Bronchial epithelial cell (primary cell): ENCODE data around the gene DYSF. TPM values are rescaled to one million over a fixed set of nuclear protein-coding genes. Genes with fewer than 3 reads are reported as not detected.
A peak's percentile ranks its signal among the peaks of the same experiment; 100 is the strongest.

Experiments
- DNase-seq: peaks from one replicate; pipeline ENCODE4 v3.0.0-alpha.2; 2010; ENCODE audit warnings: low read depth
- FAIRE-seq: peaks from 2 replicates; lab custom pipeline; 2011; peaks lifted over from hg19 to GRCh38; lab: Jason Lieb, UNC
- H3K27me3 ChIP-seq: 2 replicates; pipeline ENCODE4 v1.5.1; 2011; ENCODE audit warnings: low read length; ENCODE audit not compliant: control insufficient read depth, insufficient read depth
- H3K36me3 ChIP-seq: 2 replicates; pipeline ENCODE4 v1.5.1; 2011; ENCODE audit warnings: low read length; ENCODE audit not compliant: control insufficient read depth, insufficient read depth
- H3K4me3 ChIP-seq: 2 replicates; pipeline ENCODE4 v1.5.1; 2011; ENCODE audit warnings: mild to moderate bottlenecking, low read depth, low read length, control low read depth
- CTCF ChIP-seq: IDR thresholded peaks from 2 replicates; pipeline ENCODE4 v1.5.1; 2011; ENCODE audit warnings: mild to moderate bottlenecking, moderate library complexity, low read length, control low read depth, inconsistent platforms; ENCODE audit not compliant: insufficient read depth, severe bottlenecking
- total RNA-seq: library from RNA; depleted of rRNA; stranded (reverse); fragments of >200 nt; gene quantifications from 2 replicates; pipeline ENCODE4 v1.2.1, GENCODE V29; 2014

DYSF gene
- total RNA-seq, 1 donor from 2014 or later = under 0.01 TPM

GRCh38 chr2:71571945-71572344 is 118.6 kb downstream of the DYSF start:
- TF ChIP-seq CTCF = no peak

GRCh38 chr2:71575966-71576365 is 122.6 kb downstream of the DYSF start:
- H3K4me3 ChIP-seq = no peak overlapping the region
- no peak for TF ChIP-seq CTCF
- DNase-seq = no peak
- no peak for FAIRE-seq
- H3K27me3 ChIP-seq = no peaks in the 10 kb centered on the region
- H3K36me3 ChIP-seq = no peaks in the 10 kb centered on the region

More at GRCh38 chr2:71571945-71572344, 118.6 kb downstream of the DYSF start:
- no peaks in the 10 kb centered on the region for H3K36me3 ChIP-seq
- FAIRE-seq = no peak
- no peak overlapping the region for H3K4me3 ChIP-seq
- H3K27me3 ChIP-seq = no peaks in the 10 kb centered on the region
- no peak for DNase-seq

- DNase-seq = no peak
- TF ChIP-seq CTCF = no peak
Measured at GRCh38 chr2:71576541-71576940, 123.2 kb downstream of the DYSF start.

GRCh38 chr2:71577209-71577608 is 123.8 kb downstream of the DYSF start:
- Histone ChIP-seq H3K36me3 (no peaks in the 10 kb centered on the region), H3K4me3 (no peak overlapping the region), H3K27me3 (no peaks in the 10 kb centered on the region)
- no peak for TF ChIP-seq CTCF
- no peak for DNase-seq
- FAIRE-seq = peak; percentile 95

More at GRCh38 chr2:71576541-71576940, 123.2 kb downstream of the DYSF start:
- Histone ChIP-seq H3K27me3 (no peaks in the 10 kb centered on the region), H3K36me3 (no peaks in the 10 kb centered on the region), H3K4me3 (no peak overlapping the region)
- no peak for FAIRE-seq

GRCh38 chr2:71578767-71579342 is 125.5 kb downstream of the DYSF start:
- DNase-seq (no peak), FAIRE-seq (no peak)
- no peaks in the 10 kb centered on the region for H3K27me3 ChIP-seq
- H3K36me3 ChIP-seq = no peaks in the 10 kb centered on the region
- no peak overlapping the region for H3K4me3 ChIP-seq
- no peak for TF ChIP-seq CTCF

GRCh38 chr2:71581026-71581425 is 127.7 kb downstream of the DYSF start:
- no peak for DNase-seq
- Histone ChIP-seq H3K36me3 (no peaks in the 10 kb centered on the region), H3K4me3 (no peak overlapping the region), H3K27me3 (no peaks in the 10 kb centered on the region)
- no peak for TF ChIP-seq CTCF
- FAIRE-seq = no peak
